ENCODE data around the gene BANP.
"Not testable (repeated sequence)": the region's sequence is repeated elsewhere in the genome, so short reads cannot be mapped to it uniquely, and the experiment has no call there.

The BANP gene

GRCh38 chr16:88041986-88042562, 90.8 kb downstream of the BANP start:
- not testable (repeated sequence) for DNase-seq (ENCODE audit: low spot score); H3K9me3 ChIP-seq (replicated peaks in 1 of 2; ENCODE audit: control insufficient read depth in 2 of 2, insufficient read depth in 1 of 2, low read depth in 1 of 2, low read length in 2 of 2)

GRCh38 chr16:88043208-88043910, 92.1 kb downstream of the BANP start:
- not testable (repeated sequence) for H3K27ac ChIP-seq (replicated peaks; ENCODE audit: low read length); H3K4me2 ChIP-seq (ENCODE audit: insufficient read depth, low read length, poor library complexity, severe bottlenecking); H3K4me3 ChIP-seq (ENCODE audit: low read length in 2 of 2); DNase-seq (ENCODE audit: low spot score); H2BK5ac ChIP-seq (ENCODE audit: low read length); H2BK12ac ChIP-seq (ENCODE audit: low read length); H4K8ac ChIP-seq (ENCODE audit: low read depth, low read length); H2AK5ac ChIP-seq (ENCODE audit: low read depth, low read length); H3K4ac ChIP-seq (ENCODE audit: low read length); H3K4me1 ChIP-seq (ENCODE audit: control insufficient read depth in 2 of 2, insufficient read depth in 1 of 2, low read depth in 1 of 2, low read length in 2 of 2); H3K36me3 ChIP-seq (replicated peaks in 1 of 2; ENCODE audit: control insufficient read depth in 2 of 2, insufficient read depth in 2 of 2, low read length in 2 of 2); H3K14ac ChIP-seq (ENCODE audit: low read length); H4K91ac ChIP-seq (ENCODE audit: low read depth, low read length, poor library complexity); H3K23ac ChIP-seq (ENCODE audit: low read depth, low read length, poor library complexity); H3K27me3 ChIP-seq (ENCODE audit: control insufficient read depth in 3 of 3, insufficient read depth in 3 of 3, low read depth in 1 of 3, low read length in 3 of 3); H3K9ac ChIP-seq (ENCODE audit: low read depth, low read length, poor library complexity); H3K79me1 ChIP-seq (ENCODE audit: low read depth, low read length); H3K18ac ChIP-seq (ENCODE audit: low read length); H2BK120ac ChIP-seq (ENCODE audit: low read depth, low read length); H2AFZ ChIP-seq (ENCODE audit: low read length); H3K9me3 ChIP-seq (replicated peaks in 1 of 2; ENCODE audit: control insufficient read depth in 2 of 2, insufficient read depth in 1 of 2, low read depth in 1 of 2, low read length in 2 of 2); H2BK15ac ChIP-seq (ENCODE audit: low read length)
- WGBS, 2 donors (ENCODE audit: extremely low coverage in 2 of 2, insufficient read length in 2 of 2, insufficient replicate concordance in 1 of 2), result no CpG with 5 or more reads among the region's 8 CpGs

More at GRCh38 chr16:88041986-88042562, 90.8 kb downstream of the BANP start:
- H3K14ac ChIP-seq (ENCODE audit: low read length); H2BK120ac ChIP-seq (ENCODE audit: low read depth, low read length); H3K79me1 ChIP-seq (ENCODE audit: low read depth, low read length); H3K36me3 ChIP-seq (replicated peaks in 1 of 2; ENCODE audit: control insufficient read depth in 2 of 2, insufficient read depth in 2 of 2, low read length in 2 of 2); H3K4me2 ChIP-seq (ENCODE audit: insufficient read depth, low read length, poor library complexity, severe bottlenecking); H2BK15ac ChIP-seq (ENCODE audit: low read length); H3K23ac ChIP-seq (ENCODE audit: low read depth, low read length, poor library complexity); H3K27me3 ChIP-seq (ENCODE audit: control insufficient read depth in 3 of 3, insufficient read depth in 3 of 3, low read depth in 1 of 3, low read length in 3 of 3); H2AFZ ChIP-seq (ENCODE audit: low read length); H3K4ac ChIP-seq (ENCODE audit: low read length); H3K9ac ChIP-seq (ENCODE audit: low read depth, low read length, poor library complexity); H3K27ac ChIP-seq (replicated peaks; ENCODE audit: low read length); H2BK5ac ChIP-seq (ENCODE audit: low read length); H4K8ac ChIP-seq (ENCODE audit: low read depth, low read length); H3K4me3 ChIP-seq (ENCODE audit: low read length in 2 of 2); H3K4me1 ChIP-seq (ENCODE audit: control insufficient read depth in 2 of 2, insufficient read depth in 1 of 2, low read depth in 1 of 2, low read length in 2 of 2); H4K91ac ChIP-seq (ENCODE audit: low read depth, low read length, poor library complexity); H2BK12ac ChIP-seq (ENCODE audit: low read length); H2AK5ac ChIP-seq (ENCODE audit: low read depth, low read length): not testable (repeated sequence)
- no CpG with 5 or more reads among the region's 18 CpGs for WGBS, 2 donors (ENCODE audit: extremely low coverage in 2 of 2, insufficient read length in 2 of 2, insufficient replicate concordance in 1 of 2)
- peak overlapping the region; percentile 64 for H3K18ac ChIP-seq (ENCODE audit: low read length)

GRCh38 chr16:88044121-88044581, 92.9 kb downstream of the BANP start:
- not testable (repeated sequence) for H3K23ac ChIP-seq (ENCODE audit: low read depth, low read length, poor library complexity); H3K4ac ChIP-seq (ENCODE audit: low read length); H3K4me1 ChIP-seq (ENCODE audit: control insufficient read depth in 2 of 2, insufficient read depth in 1 of 2, low read depth in 1 of 2, low read length in 2 of 2); H3K27ac ChIP-seq (replicated peaks; ENCODE audit: low read length); H3K4me2 ChIP-seq (ENCODE audit: insufficient read depth, low read length, poor library complexity, severe bottlenecking); H4K91ac ChIP-seq (ENCODE audit: low read depth, low read length, poor library complexity); H2BK120ac ChIP-seq (ENCODE audit: low read depth, low read length); H2BK5ac ChIP-seq (ENCODE audit: low read length); H3K9me3 ChIP-seq (replicated peaks in 1 of 2; ENCODE audit: control insufficient read depth in 2 of 2, insufficient read depth in 1 of 2, low read depth in 1 of 2, low read length in 2 of 2); H3K9ac ChIP-seq (ENCODE audit: low read depth, low read length, poor library complexity); H3K36me3 ChIP-seq (replicated peaks in 1 of 2; ENCODE audit: control insufficient read depth in 2 of 2, insufficient read depth in 2 of 2, low read length in 2 of 2); H3K4me3 ChIP-seq (ENCODE audit: low read length in 2 of 2); H3K14ac ChIP-seq (ENCODE audit: low read length); DNase-seq (ENCODE audit: low spot score); H3K79me1 ChIP-seq (ENCODE audit: low read depth, low read length); H2BK15ac ChIP-seq (ENCODE audit: low read length); H3K27me3 ChIP-seq (ENCODE audit: control insufficient read depth in 3 of 3, insufficient read depth in 3 of 3, low read depth in 1 of 3, low read length in 3 of 3); H4K8ac ChIP-seq (ENCODE audit: low read depth, low read length); H2AFZ ChIP-seq (ENCODE audit: low read length); H2AK5ac ChIP-seq (ENCODE audit: low read depth, low read length)
- Histone ChIP-seq H2BK12ac (ENCODE audit: low read length) (peak overlapping the region; percentile 24), H3K18ac (ENCODE audit: low read length) (peak overlapping the region; percentile 28)
- no CpG with 5 or more reads among the region's 14 CpGs for WGBS, 2 donors (ENCODE audit: extremely low coverage in 2 of 2, insufficient read length in 2 of 2, insufficient replicate concordance in 1 of 2)

GRCh38 chr16:88045361-88045760, 94.1 kb downstream of the BANP start:
- not testable (repeated sequence) for H3K14ac ChIP-seq (ENCODE audit: low read length); H4K8ac ChIP-seq (ENCODE audit: low read depth, low read length); H3K27ac ChIP-seq (replicated peaks; ENCODE audit: low read length); H3K4me2 ChIP-seq (ENCODE audit: insufficient read depth, low read length, poor library complexity, severe bottlenecking); H2BK5ac ChIP-seq (ENCODE audit: low read length); H2BK15ac ChIP-seq (ENCODE audit: low read length); H2AFZ ChIP-seq (ENCODE audit: low read length); H3K4ac ChIP-seq (ENCODE audit: low read length); DNase-seq (ENCODE audit: low spot score); H3K18ac ChIP-seq (ENCODE audit: low read length); H3K9me3 ChIP-seq (replicated peaks in 1 of 2; ENCODE audit: control insufficient read depth in 2 of 2, insufficient read depth in 1 of 2, low read depth in 1 of 2, low read length in 2 of 2); H3K27me3 ChIP-seq (ENCODE audit: control insufficient read depth in 3 of 3, insufficient read depth in 3 of 3, low read depth in 1 of 3, low read length in 3 of 3); H2BK120ac ChIP-seq (ENCODE audit: low read depth, low read length); H4K91ac ChIP-seq (ENCODE audit: low read depth, low read length, poor library complexity); H3K4me1 ChIP-seq (ENCODE audit: control insufficient read depth in 2 of 2, insufficient read depth in 1 of 2, low read depth in 1 of 2, low read length in 2 of 2); H3K79me1 ChIP-seq (ENCODE audit: low read depth, low read length); H3K9ac ChIP-seq (ENCODE audit: low read depth, low read length, poor library complexity); H3K23ac ChIP-seq (ENCODE audit: low read depth, low read length, poor library complexity); H2AK5ac ChIP-seq (ENCODE audit: low read depth, low read length); H2BK12ac ChIP-seq (ENCODE audit: low read length); H3K4me3 ChIP-seq (ENCODE audit: low read length in 2 of 2)
- no CpG with 5 or more reads among the region's 11 CpGs for WGBS, 2 donors (ENCODE audit: extremely low coverage in 2 of 2, insufficient read length in 2 of 2, insufficient replicate concordance in 1 of 2)
- H3K36me3 ChIP-seq (replicated peaks in 1 of 2; ENCODE audit: control insufficient read depth in 2 of 2, insufficient read depth in 2 of 2, low read length in 2 of 2), result peaks cover 3 to 18% of the 10 kb centered on the region in 2 donors

All from neuronal stem cell (in vitro differentiated cells).